ENCODE data around the gene CHST13. TPM values are rescaled to one million over a fixed set of nuclear protein-coding genes. Genes with fewer than 3 reads are reported as not detected.

The CHST13 gene
- polyA plus RNA-seq, 3 donors, result 16.6 to 41.8 (median 39.2) TPM

DNA sequence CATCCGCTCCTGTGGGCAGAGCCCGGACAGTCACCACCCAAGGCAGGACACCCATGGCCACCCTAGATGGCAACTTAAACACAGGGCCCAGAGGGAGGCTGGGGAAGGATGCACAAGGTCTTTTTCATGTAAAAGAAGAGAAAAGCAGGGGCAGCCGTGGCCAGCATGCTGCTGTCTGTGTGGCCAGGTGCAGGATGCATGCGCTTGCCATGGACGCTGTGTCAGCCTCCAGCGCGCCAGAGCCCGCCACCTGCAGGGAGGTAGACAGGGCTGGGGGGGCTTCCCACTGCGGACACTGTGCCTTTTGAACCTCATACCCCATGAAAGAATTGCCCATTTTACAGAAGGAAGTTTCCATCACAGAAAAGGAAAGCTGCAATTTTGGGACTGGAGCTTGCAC lies 24.6 kb upstream of the CHST13 start:
- WGBS (ENCODE audit: insufficient coverage), result 100% methylated on average over 1 of the region's 9 CpGs
- no peak overlapping the region for H3K9ac ChIP-seq (ENCODE audit: insufficient read depth, low read length, poor library complexity, severe bottlenecking)
- Mint-ChIP-seq H3K4me1 (peaks cover 3% of the 10 kb centered on the region), H3K9me3 (no peaks in the 10 kb centered on the region), H3K27ac (no peak overlapping the region), H3K27me3 (ENCODE audit: low read depth in 3 of 3) (peaks cover 0 to 5% (median under 1%) of the 10 kb centered on the region in 3 donors), H3K36me3 (no peaks in the 10 kb centered on the region), H3K4me3 (no peak overlapping the region)
- H3K4me1 ChIP-seq (ENCODE audit: control insufficient read depth in 1 of 2, insufficient read depth in 2 of 2, low read length in 2 of 2), result no peaks in the 10 kb centered on the region
- H3K27ac ChIP-seq (ENCODE audit: low read depth in 1 of 2, low read length in 2 of 2), result no peak overlapping the region
- H3K4me3 ChIP-seq (replicated peaks in 1 of 3; ENCODE audit: low read depth in 2 of 3, low read length in 3 of 3), result no peak overlapping the region
- no peaks in the 10 kb centered on the region for H4K20me1 ChIP-seq (ENCODE audit: insufficient read depth, low read length)
- H3K79me2 ChIP-seq (ENCODE audit: insufficient read depth, low read length), result no peaks in the 10 kb centered on the region
- H2AFZ ChIP-seq (ENCODE audit: insufficient read depth, low read depth, low read length, poor library complexity, severe bottlenecking), result no peak overlapping the region
- no peaks in the 10 kb centered on the region for H3K27me3 ChIP-seq (ENCODE audit: control insufficient read depth in 2 of 2, insufficient read depth in 2 of 2, low read length in 2 of 2)
- no peaks in the 10 kb centered on the region for H3K9me3 ChIP-seq (replicated peaks in 1 of 2; ENCODE audit: control insufficient read depth in 1 of 2, insufficient read depth in 1 of 2, low read length in 2 of 2)
- no peak overlapping the region for H3K4me2 ChIP-seq (replicated peaks; ENCODE audit: extremely low read depth, low read length, poor library complexity, severe bottlenecking)
- no peaks in the 10 kb centered on the region for H3K36me3 ChIP-seq (replicated peaks in 1 of 2; ENCODE audit: control insufficient read depth in 1 of 2, insufficient read depth in 2 of 2, low read length in 2 of 2)
- DNase-seq, result no peak
- TF ChIP-seq, protein P1, sequence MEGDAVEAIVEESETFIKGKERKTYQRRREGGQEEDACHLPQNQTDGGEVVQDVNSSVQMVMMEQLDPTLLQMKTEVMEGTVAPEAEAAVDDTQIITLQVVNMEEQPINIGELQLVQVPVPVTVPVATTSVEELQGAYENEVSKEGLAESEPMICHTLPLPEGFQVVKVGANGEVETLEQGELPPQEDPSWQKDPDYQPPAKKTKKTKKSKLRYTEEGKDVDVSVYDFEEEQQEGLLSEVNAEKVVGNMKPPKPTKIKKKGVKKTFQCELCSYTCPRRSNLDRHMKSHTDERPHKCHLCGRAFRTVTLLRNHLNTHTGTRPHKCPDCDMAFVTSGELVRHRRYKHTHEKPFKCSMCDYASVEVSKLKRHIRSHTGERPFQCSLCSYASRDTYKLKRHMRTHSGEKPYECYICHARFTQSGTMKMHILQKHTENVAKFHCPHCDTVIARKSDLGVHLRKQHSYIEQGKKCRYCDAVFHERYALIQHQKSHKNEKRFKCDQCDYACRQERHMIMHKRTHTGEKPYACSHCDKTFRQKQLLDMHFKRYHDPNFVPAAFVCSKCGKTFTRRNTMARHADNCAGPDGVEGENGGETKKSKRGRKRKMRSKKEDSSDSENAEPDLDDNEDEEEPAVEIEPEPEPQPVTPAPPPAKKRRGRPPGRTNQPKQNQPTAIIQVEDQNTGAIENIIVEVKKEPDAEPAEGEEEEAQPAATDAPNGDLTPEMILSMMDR (IDR thresholded peaks at IDR 0.05), result no peak
- intact Hi-C loops (cut with micrococcal nuclease), result no loop called here

DNA sequence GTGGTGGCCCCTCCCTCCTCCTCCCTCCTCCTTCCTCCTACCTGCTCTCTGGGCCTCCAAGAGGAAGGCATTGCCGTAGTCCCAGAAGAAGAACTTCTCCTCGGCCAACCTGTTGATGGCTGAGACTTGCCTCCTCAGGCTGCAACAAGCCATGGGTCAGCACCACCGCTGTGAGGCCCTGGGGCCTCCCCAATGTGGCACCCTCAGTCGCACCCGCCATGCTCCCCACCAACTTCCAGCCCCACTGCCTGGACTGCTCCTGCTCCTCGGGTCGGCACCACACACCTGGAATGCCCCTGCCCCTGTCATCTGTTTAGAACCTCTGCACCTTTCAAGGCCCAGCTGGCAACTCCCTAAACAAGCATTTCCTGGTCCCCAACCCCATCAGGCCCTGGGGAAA lies 23.9 kb upstream of the CHST13 start:
- H3K27ac Mint-ChIP-seq, result no peak overlapping the region
- Histone ChIP-seq H4K20me1 (ENCODE audit: insufficient read depth, low read length) (no peaks in the 10 kb centered on the region), H3K4me2 (replicated peaks; ENCODE audit: extremely low read depth, low read length, poor library complexity, severe bottlenecking) (no peak overlapping the region), H3K27ac (ENCODE audit: low read depth in 1 of 2, low read length in 2 of 2) (no peak overlapping the region), H3K27me3 (ENCODE audit: control insufficient read depth in 2 of 2, insufficient read depth in 2 of 2, low read length in 2 of 2) (no peaks in the 10 kb centered on the region), H3K4me1 (ENCODE audit: control insufficient read depth in 1 of 2, insufficient read depth in 2 of 2, low read length in 2 of 2) (no peaks in the 10 kb centered on the region), H3K79me2 (ENCODE audit: insufficient read depth, low read length) (no peaks in the 10 kb centered on the region), H3K4me3 (replicated peaks in 1 of 3; ENCODE audit: low read depth in 2 of 3, low read length in 3 of 3) (no peak overlapping the region), H3K9me3 (replicated peaks in 1 of 2; ENCODE audit: control insufficient read depth in 1 of 2, insufficient read depth in 1 of 2, low read length in 2 of 2) (no peaks in the 10 kb centered on the region), H3K9ac (ENCODE audit: insufficient read depth, low read length, poor library complexity, severe bottlenecking) (no peak overlapping the region), H3K36me3 (replicated peaks in 1 of 2; ENCODE audit: control insufficient read depth in 1 of 2, insufficient read depth in 2 of 2, low read length in 2 of 2) (no peaks in the 10 kb centered on the region), H2AFZ (ENCODE audit: insufficient read depth, low read depth, low read length, poor library complexity, severe bottlenecking) (no peak overlapping the region)
- intact Hi-C loops (cut with micrococcal nuclease), result no loop called here
- H3K9me3 Mint-ChIP-seq, result no peaks in the 10 kb centered on the region
- TF ChIP-seq, protein P1 (IDR thresholded peaks at IDR 0.05), result no peak
- H3K4me1 Mint-ChIP-seq, result peaks cover 3% of the 10 kb centered on the region
- no peak overlapping the region for H3K4me3 Mint-ChIP-seq
- WGBS (ENCODE audit: insufficient coverage), result 92% methylated on average over 7 of the region's 7 CpGs
- H3K36me3 Mint-ChIP-seq, result no peaks in the 10 kb centered on the region
- no peak for DNase-seq
- H3K27me3 Mint-ChIP-seq (ENCODE audit: low read depth in 3 of 3), result peaks cover 1 to 7% (median 4%) of the 10 kb centered on the region in 3 donors

Data from CD14-positive monocyte (primary cell).